SK-N-SH treated with all-trans-retinoic acid at 6 μM for 48 hours (cell line): ENCODE measurements around the gene PAXX.

Experiments used
- ATAC-seq: fragments of 200-7000 bp; cut with Tn5 transposase; 3 replicates; pipeline ENCODE4 v1.9.1; 2020; ENCODE audit warnings: mild to moderate bottlenecking, moderate library complexity
- ARNTL ChIP-seq: fragments of 450-650 bp; formaldehyde crosslinking; IDR thresholded peaks from 2 replicates; pipeline ENCODE4 v1.5.0; 2020; ENCODE audit warnings: low read depth, mild to moderate bottlenecking, moderate library complexity, borderline replicate concordance
- CSDC2 ChIP-seq: fragments of 250-450 bp; sonication (Bioruptor Pico); IDR thresholded peaks from 2 replicates; pipeline ENCODE4 v1.5.0; 2020; ENCODE audit warnings: mild to moderate bottlenecking, moderate library complexity
- ESRRG ChIP-seq: fragments of 250-450 bp; sonication (Bioruptor Pico); IDR thresholded peaks from 2 replicates; pipeline ENCODE4 v1.6.1; 2021; ENCODE audit warnings: mild to moderate bottlenecking
- GLIS3 ChIP-seq: fragments of 250-450 bp; sonication (Bioruptor Pico); IDR thresholded peaks from 2 replicates; pipeline ENCODE4 v1.5.0; 2020; ENCODE audit warnings: mild to moderate bottlenecking, moderate library complexity
- ISL1 ChIP-seq: fragments of 250-450 bp; sonication (Bioruptor Pico); IDR thresholded peaks from 2 replicates; pipeline ENCODE4 v2.1.2; 2022; ENCODE audit warnings: mild to moderate bottlenecking, moderate library complexity
- OSR1 ChIP-seq: fragments of 250-450 bp; sonication (Bioruptor Pico); IDR thresholded peaks from 2 replicates; pipeline ENCODE4 v1.8.0; 2022; ENCODE audit warnings: moderate library complexity, mild to moderate bottlenecking, inconsistent platforms
- PPARA ChIP-seq: fragments of 250-450 bp; sonication (Bioruptor Pico); IDR thresholded peaks from 2 replicates; pipeline ENCODE4 v1.5.0; 2020; ENCODE audit warnings: mild to moderate bottlenecking, borderline replicate concordance
- RARB ChIP-seq: fragments of 250-450 bp; sonication (Bioruptor Pico); IDR thresholded peaks from 2 replicates; pipeline ENCODE4 v1.8.0; 2021; ENCODE audit warnings: mild to moderate bottlenecking, moderate library complexity
- SNAI2 ChIP-seq: fragments of 250-450 bp; sonication (Bioruptor Pico); IDR thresholded peaks from 2 replicates; pipeline ENCODE4 v1.5.0; 2020; ENCODE audit warnings: mild to moderate bottlenecking, moderate library complexity
- TCF4 ChIP-seq: fragments of 250-450 bp; sonication (Bioruptor Pico); IDR thresholded peaks from 2 replicates; pipeline ENCODE4 v1.8.0; 2021; ENCODE audit warnings: mild to moderate bottlenecking, moderate library complexity, borderline replicate concordance
- TOX ChIP-seq: fragments of 250-450 bp; sonication (Bioruptor Pico); IDR thresholded peaks from 2 replicates; pipeline ENCODE4 v1.8.0; 2021; ENCODE audit warnings: mild to moderate bottlenecking, moderate library complexity, borderline replicate concordance
- TSHZ2 ChIP-seq: fragments of 250-450 bp; sonication (Bioruptor Pico); IDR thresholded peaks from 2 replicates; pipeline ENCODE4 v1.5.0; 2020; ENCODE audit warnings: mild to moderate bottlenecking, moderate library complexity
- ZC3H10 ChIP-seq: fragments of 250-450 bp; sonication (Bioruptor Pico); IDR thresholded peaks from 2 replicates; pipeline ENCODE4 v1.5.1; 2021; ENCODE audit warnings: mild to moderate bottlenecking, moderate library complexity
- ZFP3 ChIP-seq: fragments of 250-450 bp; sonication (Bioruptor Pico); IDR thresholded peaks from 2 replicates; pipeline ENCODE4 v1.5.0; 2020; ENCODE audit warnings: mild to moderate bottlenecking, moderate library complexity
- ZFP30 ChIP-seq: fragments of 450-650 bp; formaldehyde crosslinking; IDR thresholded peaks from 2 replicates; pipeline ENCODE4 v1.5.0; 2022; ENCODE audit warnings: mild to moderate bottlenecking, moderate library complexity
- ZNF565 ChIP-seq: fragments of 450-650 bp; formaldehyde crosslinking; conservative IDR thresholded peaks from 2 replicates; pipeline ENCODE4 v1.5.0; 2020; ENCODE audit warnings: low read depth, mild to moderate bottlenecking, moderate library complexity
- ZNF70 ChIP-seq: fragments of 450-650 bp; formaldehyde crosslinking; IDR thresholded peaks from 2 replicates; pipeline ENCODE4 v1.5.0; 2020; ENCODE audit warnings: mild to moderate bottlenecking, moderate library complexity
- ZNF8 ChIP-seq: fragments of 450-650 bp; formaldehyde crosslinking; IDR thresholded peaks from 2 replicates; pipeline ENCODE4 v1.5.0; 2020; ENCODE audit warnings: mild to moderate bottlenecking, moderate library complexity
- TF ChIP-seq, protein P1 (sequence below): fragments of 250-450 bp; sonication (Bioruptor Pico); IDR thresholded peaks from 2 replicates; pipeline ENCODE4 v1.8.0; 2021; ENCODE audit warnings: low read depth, mild to moderate bottlenecking, moderate library complexity, borderline replicate concordance
- TF ChIP-seq, protein P2 (sequence below): fragments of 250-450 bp; sonication (Bioruptor Pico); IDR thresholded peaks from 2 replicates; pipeline ENCODE4 v1.5.1; 2021; ENCODE audit warnings: mild to moderate bottlenecking, moderate library complexity
- TF ChIP-seq, protein P3 (sequence below): fragments of 250-450 bp; sonication (Bioruptor Pico); IDR thresholded peaks from 2 replicates; pipeline ENCODE4 v1.5.1; 2020; ENCODE audit warnings: low read depth, mild to moderate bottlenecking, moderate library complexity

PAXX gene

DNA sequence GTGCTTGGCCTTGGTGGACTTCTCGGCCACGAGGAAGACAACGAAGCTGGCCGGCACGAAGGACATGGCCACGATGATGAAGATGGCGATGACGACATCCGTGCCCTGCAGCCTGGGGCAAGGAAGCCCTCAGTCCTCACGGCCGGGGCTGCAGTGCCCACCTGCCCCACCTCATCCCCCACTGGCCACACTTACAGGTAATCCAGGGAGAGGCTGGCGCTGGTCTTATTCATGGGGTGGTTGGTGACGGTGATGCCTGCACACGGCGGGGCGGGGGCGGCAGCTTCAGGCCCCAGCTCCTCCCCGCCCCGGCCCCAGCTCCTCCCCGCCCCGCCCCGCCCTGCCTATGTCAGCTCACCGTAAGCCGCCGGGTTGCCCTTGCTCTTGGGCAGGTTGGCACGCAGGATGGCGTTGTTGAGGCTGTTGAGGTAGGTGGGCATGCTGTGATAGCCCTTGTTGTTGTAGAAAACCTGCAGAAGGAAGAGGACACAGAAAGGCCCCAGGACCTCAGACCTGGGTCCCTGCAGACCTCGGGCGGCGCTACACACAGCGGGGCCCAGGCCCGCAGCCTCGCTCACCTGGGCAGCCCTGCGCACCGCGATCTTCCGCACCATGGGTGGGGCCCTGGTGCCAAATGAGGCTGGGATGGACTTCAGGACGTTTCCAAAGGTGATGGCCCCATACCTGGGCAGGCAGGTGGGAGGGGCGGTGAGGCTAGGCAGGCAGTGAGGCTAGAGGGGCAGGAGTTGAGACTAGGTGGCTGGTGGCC, 19.9 kb downstream of the PAXX start:
- TF ChIP-seq, protein P1, sequence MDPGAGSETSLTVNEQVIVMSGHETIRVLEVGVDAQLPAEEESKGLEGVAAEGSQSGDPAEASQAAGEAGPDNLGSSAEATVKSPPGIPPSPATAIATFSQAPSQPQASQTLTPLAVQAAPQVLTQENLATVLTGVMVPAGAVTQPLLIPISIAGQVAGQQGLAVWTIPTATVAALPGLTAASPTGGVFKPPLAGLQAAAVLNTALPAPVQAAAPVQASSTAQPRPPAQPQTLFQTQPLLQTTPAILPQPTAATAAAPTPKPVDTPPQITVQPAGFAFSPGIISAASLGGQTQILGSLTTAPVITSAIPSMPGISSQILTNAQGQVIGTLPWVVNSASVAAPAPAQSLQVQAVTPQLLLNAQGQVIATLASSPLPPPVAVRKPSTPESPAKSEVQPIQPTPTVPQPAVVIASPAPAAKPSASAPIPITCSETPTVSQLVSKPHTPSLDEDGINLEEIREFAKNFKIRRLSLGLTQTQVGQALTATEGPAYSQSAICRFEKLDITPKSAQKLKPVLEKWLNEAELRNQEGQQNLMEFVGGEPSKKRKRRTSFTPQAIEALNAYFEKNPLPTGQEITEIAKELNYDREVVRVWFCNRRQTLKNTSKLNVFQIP (CRISPR knock-in tag), result no peak
- TF ChIP-seq RARB (no peak), ESRRG (CRISPR knock-in tag) (no peak), CSDC2 (CRISPR knock-in tag) (no peak), ZC3H10 (CRISPR knock-in tag) (no peak), GLIS3 (CRISPR knock-in tag) (no peak), OSR1 (CRISPR knock-in tag) (no peak), ISL1 (CRISPR knock-in tag) (no peak), SNAI2 (CRISPR knock-in tag) (no peak), ZFP30 (CRISPR knock-in tag) (no peak), ZNF8 (CRISPR knock-in tag) (no peak), TCF4 (CRISPR knock-in tag) (no peak), TOX (CRISPR knock-in tag) (no peak)
- TF ChIP-seq, protein P2, sequence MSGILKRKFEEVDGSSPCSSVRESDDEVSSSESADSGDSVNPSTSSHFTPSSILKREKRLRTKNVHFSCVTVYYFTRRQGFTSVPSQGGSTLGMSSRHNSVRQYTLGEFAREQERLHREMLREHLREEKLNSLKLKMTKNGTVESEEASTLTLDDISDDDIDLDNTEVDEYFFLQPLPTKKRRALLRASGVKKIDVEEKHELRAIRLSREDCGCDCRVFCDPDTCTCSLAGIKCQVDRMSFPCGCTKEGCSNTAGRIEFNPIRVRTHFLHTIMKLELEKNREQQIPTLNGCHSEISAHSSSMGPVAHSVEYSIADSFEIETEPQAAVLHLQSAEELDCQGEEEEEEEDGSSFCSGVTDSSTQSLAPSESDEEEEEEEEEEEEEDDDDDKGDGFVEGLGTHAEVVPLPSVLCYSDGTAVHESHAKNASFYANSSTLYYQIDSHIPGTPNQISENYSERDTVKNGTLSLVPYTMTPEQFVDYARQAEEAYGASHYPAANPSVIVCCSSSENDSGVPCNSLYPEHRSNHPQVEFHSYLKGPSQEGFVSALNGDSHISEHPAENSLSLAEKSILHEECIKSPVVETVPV, result no peak
- TF ChIP-seq, protein P3, sequence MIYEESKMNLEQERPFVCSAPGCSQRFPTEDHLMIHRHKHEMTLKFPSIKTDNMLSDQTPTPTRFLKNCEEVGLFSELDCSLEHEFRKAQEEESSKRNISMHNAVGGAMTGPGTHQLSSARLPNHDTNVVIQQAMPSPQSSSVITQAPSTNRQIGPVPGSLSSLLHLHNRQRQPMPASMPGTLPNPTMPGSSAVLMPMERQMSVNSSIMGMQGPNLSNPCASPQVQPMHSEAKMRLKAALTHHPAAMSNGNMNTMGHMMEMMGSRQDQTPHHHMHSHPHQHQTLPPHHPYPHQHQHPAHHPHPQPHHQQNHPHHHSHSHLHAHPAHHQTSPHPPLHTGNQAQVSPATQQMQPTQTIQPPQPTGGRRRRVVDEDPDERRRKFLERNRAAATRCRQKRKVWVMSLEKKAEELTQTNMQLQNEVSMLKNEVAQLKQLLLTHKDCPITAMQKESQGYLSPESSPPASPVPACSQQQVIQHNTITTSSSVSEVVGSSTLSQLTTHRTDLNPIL (CRISPR knock-in tag), result no peak
- ATAC-seq, result no peak

DNA sequence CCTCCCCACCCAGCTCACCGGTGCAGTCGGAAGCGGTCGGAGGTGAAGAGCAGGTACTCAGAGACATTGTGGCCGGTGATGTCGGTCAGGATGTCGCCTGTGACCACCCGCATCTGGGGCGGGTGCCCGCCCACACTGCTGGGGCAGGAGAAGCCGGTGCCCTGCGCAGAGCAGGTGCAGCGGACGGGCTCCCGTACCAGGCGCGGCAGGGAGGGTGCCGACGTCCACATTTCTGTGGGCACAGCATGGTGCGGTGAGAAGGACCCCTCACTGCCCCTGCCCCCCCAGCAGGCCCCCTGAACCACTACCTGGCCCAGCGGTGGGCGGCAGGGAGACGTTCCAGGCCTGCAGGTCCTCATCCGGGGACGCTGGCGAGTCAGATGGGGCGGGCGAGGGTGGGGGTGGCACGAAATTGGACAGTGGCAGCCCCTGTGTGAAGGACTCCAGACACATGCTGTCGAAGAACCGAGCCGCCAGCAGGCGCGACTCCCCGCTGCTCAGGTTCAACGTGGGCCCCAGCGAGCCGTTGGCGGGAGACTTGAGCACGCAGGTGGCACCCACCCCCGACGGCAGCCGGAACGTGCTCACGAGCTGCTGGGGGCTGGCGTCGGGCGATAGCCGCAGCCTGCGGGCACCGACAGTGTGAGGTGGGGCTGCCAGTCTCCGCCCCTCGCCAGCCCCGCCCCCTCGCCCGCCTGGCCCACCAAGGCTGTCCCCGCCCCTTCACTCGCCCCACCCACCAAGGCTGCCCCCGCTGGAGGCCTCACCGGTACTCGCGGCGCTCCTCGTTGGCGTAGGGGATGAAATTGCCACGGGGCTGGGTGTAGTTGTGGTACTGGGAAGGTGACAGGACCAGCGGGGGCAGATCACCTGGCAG, 20.7 kb downstream of the PAXX start:
- no peak for TF ChIP-seq TSHZ2 (CRISPR knock-in tag)
- ATAC-seq, result no peak

DNA sequence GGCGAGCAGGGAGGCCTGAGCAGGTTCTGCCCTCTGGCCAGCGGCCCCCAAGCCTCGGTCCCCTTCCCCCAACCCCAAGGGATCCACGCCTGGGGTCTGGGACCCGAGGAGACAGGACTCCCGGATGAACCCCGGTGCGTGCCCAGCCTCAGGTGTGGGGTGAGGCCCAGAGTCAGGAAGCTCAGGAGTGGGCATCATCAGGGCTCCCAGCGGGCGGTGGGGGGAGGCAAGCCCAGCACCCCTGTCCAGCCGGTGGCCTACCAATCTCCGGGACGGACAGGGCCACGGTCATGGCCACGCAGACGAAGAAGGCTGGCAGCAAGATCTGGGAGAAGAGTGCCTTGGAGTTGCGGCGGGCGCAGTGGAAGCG, 21.3 kb downstream of the PAXX start:
- TF ChIP-seq ARNTL (CRISPR knock-in tag) (no peak), ZNF8 (CRISPR knock-in tag) (no peak), TOX (CRISPR knock-in tag) (no peak), GLIS3 (CRISPR knock-in tag) (no peak), PPARA (CRISPR knock-in tag) (no peak), OSR1 (CRISPR knock-in tag) (no peak), TCF4 (CRISPR knock-in tag) (no peak), ISL1 (CRISPR knock-in tag) (no peak), ZFP3 (no peak), ZNF70 (CRISPR knock-in tag) (no peak), ZC3H10 (CRISPR knock-in tag) (no peak), SNAI2 (CRISPR knock-in tag) (no peak), RARB (no peak), ESRRG (CRISPR knock-in tag) (no peak), ZNF565 (CRISPR knock-in tag) (no peak), ZFP30 (CRISPR knock-in tag) (no peak)
- TF ChIP-seq, protein P3 (CRISPR knock-in tag), result no peak
- TF ChIP-seq, protein P2, result no peak
- TF ChIP-seq, protein P1 (CRISPR knock-in tag), result no peak
- ATAC-seq, result no peak
